GM21576 (cell line): Measurements from ENCODE around the gene FNDC7.
"Not testable (repeated sequence)": the region's sequence is repeated elsewhere in the genome, so short reads cannot be mapped to it uniquely, and the experiment has no call there.

Experiments
- ATAC-seq: cut with Tn5 transposase; IDR thresholded peaks from one replicate; pipeline ENCODE4 v1.9.1; 2021; ENCODE audit warnings: mild to moderate bottlenecking, moderate library complexity; ENCODE audit not compliant: unreplicated experiment

The FNDC7 gene

GRCh38 chr1:108699375-108700332 lies 13.1 kb upstream of the FNDC7 start:
- ATAC-seq = no peak

GRCh38 chr1:108701176-108701849 lies 11.4 kb upstream of the FNDC7 start:
- no peak for ATAC-seq

GRCh38 chr1:108702109-108702508 lies 10.6 kb upstream of the FNDC7 start:
- not testable (repeated sequence) for ATAC-seq

GRCh38 chr1:108703939-108704338 lies 8.8 kb upstream of the FNDC7 start:
- ATAC-seq = no peak

- no peak for ATAC-seq
These were observed 8.2 kb upstream of the FNDC7 start for GRCh38 chr1:108704496-108704895.

GRCh38 chr1:108706643-108707042 lies 6.1 kb upstream of the FNDC7 start:
- no peak for ATAC-seq

GRCh38 chr1:108708691-108709660 lies 3.7 kb upstream of the FNDC7 start:
- no peak for ATAC-seq

GRCh38 chr1:108715932-108716331 lies 3.2 kb downstream of the FNDC7 start:
- no peak for ATAC-seq

GRCh38 chr1:108716437-108717230 lies 3.9 kb downstream of the FNDC7 start:
- no peak for ATAC-seq

- no peak for ATAC-seq
These were observed 5.1 kb downstream of the FNDC7 start for GRCh38 chr1:108717774-108718316.

- ATAC-seq = no peak
These were observed 6.4 kb downstream of the FNDC7 start for GRCh38 chr1:108718927-108719655.

- ATAC-seq = no peak
These were observed 7.1 kb downstream of the FNDC7 start for GRCh38 chr1:108719656-108720435.

- ATAC-seq = no peak
These were observed 9.6 kb downstream of the FNDC7 start for GRCh38 chr1:108722292-108722691.

- no peak for ATAC-seq
These were observed 13.2 kb downstream of the FNDC7 start for GRCh38 chr1:108725906-108726305.

GRCh38 chr1:108728327-108728923 lies 15.7 kb downstream of the FNDC7 start:
- no peak for ATAC-seq

- no peak for ATAC-seq
These were observed 16.8 kb downstream of the FNDC7 start for GRCh38 chr1:108729481-108729880.

GRCh38 chr1:108732398-108732797 lies 19.7 kb downstream of the FNDC7 start:
- no peak for ATAC-seq
